OCI-LY3 (cell line): ENCODE results near the gene PRKCG.

Experiments used
- EZH2phosphoT487 ChIP-seq: fragments of 200-600 bp; shearing (Covaris generic); IDR thresholded peaks from 2 replicates; pipeline ENCODE4 v1.6.1; 2018; ENCODE audit warnings: antibody characterized with exemption, mixed run types, low read depth
- TF ChIP-seq, protein P1 (sequence below): fragments of 200-600, 300-600 bp; sonication (generic); IDR thresholded peaks from 2 replicates; pipeline ENCODE4 v1.5.1; 2014; ENCODE audit warnings: antibody characterized with exemption, low read length, low read depth

- TF ChIP-seq, protein P1, sequence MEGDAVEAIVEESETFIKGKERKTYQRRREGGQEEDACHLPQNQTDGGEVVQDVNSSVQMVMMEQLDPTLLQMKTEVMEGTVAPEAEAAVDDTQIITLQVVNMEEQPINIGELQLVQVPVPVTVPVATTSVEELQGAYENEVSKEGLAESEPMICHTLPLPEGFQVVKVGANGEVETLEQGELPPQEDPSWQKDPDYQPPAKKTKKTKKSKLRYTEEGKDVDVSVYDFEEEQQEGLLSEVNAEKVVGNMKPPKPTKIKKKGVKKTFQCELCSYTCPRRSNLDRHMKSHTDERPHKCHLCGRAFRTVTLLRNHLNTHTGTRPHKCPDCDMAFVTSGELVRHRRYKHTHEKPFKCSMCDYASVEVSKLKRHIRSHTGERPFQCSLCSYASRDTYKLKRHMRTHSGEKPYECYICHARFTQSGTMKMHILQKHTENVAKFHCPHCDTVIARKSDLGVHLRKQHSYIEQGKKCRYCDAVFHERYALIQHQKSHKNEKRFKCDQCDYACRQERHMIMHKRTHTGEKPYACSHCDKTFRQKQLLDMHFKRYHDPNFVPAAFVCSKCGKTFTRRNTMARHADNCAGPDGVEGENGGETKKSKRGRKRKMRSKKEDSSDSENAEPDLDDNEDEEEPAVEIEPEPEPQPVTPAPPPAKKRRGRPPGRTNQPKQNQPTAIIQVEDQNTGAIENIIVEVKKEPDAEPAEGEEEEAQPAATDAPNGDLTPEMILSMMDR: no peak
- TF ChIP-seq EZH2phosphoT487: no peak
Observed at GRCh38 chr19:53908106-53908934, 26.3 kb downstream of the PRKCG start.
